Mucosa of rectum (tissue), 2 donors: Measurements from ENCODE around the gene OR5V1.
"Not testable (repeated sequence)": the region's sequence is repeated elsewhere in the genome, so short reads cannot be mapped to it uniquely, and the experiment has no call there.

Experiments used
- H3K27ac ChIP-seq, 2 donors: one replicate each; pipeline ENCODE4 v1.7.0; 2013; ENCODE audit warnings: inconsistent platforms in 2 of 2, low read depth in 2 of 2, low read length in 2 of 2
- H3K27me3 ChIP-seq, 2 donors: one replicate each; pipeline ENCODE4 v1.7.0; 2013; ENCODE audit warnings: low read length in 2 of 2; ENCODE audit not compliant: control insufficient read depth in 2 of 2, insufficient read depth in 2 of 2
- H3K36me3 ChIP-seq, 2 donors: one replicate each; pipeline ENCODE4 v1.7.0; 2013; ENCODE audit warnings: low read length in 2 of 2; ENCODE audit not compliant: control insufficient read depth in 2 of 2, insufficient read depth in 2 of 2
- H3K4me1 ChIP-seq, 2 donors: one replicate each; pipeline ENCODE4 v1.7.0; 2013; ENCODE audit warnings: low read length in 2 of 2, mild to moderate bottlenecking in 1 of 2; ENCODE audit not compliant: control insufficient read depth in 2 of 2, insufficient read depth in 2 of 2
- H3K4me3 ChIP-seq, 2 donors: one replicate each; pipeline ENCODE4 v1.7.0; 2013; ENCODE audit warnings: low read length in 2 of 2
- H3K9ac ChIP-seq, 2 donors: one replicate each; pipeline ENCODE4 v1.7.0; 2013; ENCODE audit warnings: low read length in 2 of 2, low read depth in 1 of 2, mild to moderate bottlenecking in 1 of 2
- H3K9me3 ChIP-seq, 2 donors: one replicate each; pipeline ENCODE4 v1.7.0; 2013; ENCODE audit warnings: low read length in 2 of 2; ENCODE audit not compliant: control insufficient read depth in 2 of 2
- donor health status: healthy.
- donor health status: Normal muscosa, but diverticular disease.

The OR5V1 gene

DNA sequence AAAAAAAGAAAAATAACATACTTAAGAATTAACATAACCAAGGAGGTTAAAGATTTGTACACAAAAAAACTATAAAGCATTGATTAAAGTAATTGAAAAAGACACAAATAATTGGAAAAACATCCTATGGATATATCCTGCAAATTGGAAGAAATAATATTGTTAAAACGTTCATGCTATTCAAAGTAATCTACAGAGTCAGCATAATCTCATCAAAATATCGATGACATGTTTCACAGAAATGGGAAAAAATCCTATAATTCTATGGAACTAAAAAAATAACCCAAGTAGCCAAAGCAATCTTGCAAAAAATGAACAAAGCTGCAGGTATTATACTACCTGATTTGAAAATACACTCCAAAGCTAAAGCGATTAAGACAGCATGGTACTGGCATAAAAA lies 23.3 kb downstream of the OR5V1 start:
- Histone ChIP-seq H3K36me3 (no peaks in the 10 kb centered on the region), H3K27ac (no peak overlapping the region), H3K27me3 (no peaks in the 10 kb centered on the region)

DNA sequence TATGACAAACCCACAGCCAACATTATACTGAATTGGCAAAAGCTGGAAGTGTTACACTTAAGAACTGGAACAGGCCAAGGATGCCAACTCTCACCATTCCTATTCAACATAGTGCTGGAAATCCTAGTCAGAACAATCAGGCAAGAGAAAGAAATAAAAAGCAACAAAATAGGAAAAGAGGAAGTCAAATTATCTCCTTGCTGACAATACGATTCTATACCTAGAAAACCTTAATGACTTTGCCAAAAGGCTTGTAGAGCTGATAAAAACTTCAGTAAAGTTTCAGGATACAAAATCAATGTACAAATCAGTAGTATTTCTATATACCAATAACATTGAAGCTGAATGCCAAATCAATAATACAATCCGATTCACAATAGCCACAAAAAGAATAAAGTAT lies 32.4 kb downstream of the OR5V1 start:
- H3K9ac ChIP-seq, result no peak overlapping the region
- H3K4me3 ChIP-seq, result no peak overlapping the region
- H3K36me3 ChIP-seq, result no peaks in the 10 kb centered on the region
- no peaks in the 10 kb centered on the region for H3K4me1 ChIP-seq
- no peaks in the 10 kb centered on the region for H3K9me3 ChIP-seq
- H3K27me3 ChIP-seq, result peaks cover 0 to 2% of the 10 kb centered on the region in 2 donors
- no peak overlapping the region for H3K27ac ChIP-seq

More for the DNA sequence above, 23.3 kb downstream of the OR5V1 start:
- Histone ChIP-seq H3K4me1 (no peaks in the 10 kb centered on the region), H3K9ac (no peak overlapping the region), H3K9me3 (no peaks in the 10 kb centered on the region), H3K4me3 (no peak overlapping the region)

DNA sequence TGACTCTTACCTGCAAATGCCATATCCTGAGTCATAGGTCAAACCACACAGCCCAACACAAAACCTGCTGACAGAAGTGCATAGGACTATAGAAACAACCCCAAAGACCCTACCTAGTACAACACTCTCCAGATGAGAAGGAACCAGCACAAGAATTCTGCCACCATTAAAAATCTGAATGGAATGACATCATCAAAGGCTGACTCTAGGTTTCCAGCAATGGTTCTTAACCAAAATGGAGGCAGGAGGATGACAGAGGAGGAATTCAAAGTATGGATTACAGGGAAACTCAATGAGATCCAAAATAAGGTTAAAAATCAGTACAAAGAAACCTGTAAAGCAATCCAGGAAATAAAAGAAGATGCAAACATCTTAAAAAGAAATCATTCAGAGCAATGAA lies 36.0 kb downstream of the OR5V1 start:
- Histone ChIP-seq H3K27me3 (peaks cover 0 to 2% of the 10 kb centered on the region in 2 donors), H3K4me1 (no peaks in the 10 kb centered on the region), H3K27ac (no peak overlapping the region), H3K4me3 (no peak overlapping the region), H3K36me3 (no peaks in the 10 kb centered on the region), H3K9ac (no peak overlapping the region), H3K9me3 (no peaks in the 10 kb centered on the region)

DNA sequence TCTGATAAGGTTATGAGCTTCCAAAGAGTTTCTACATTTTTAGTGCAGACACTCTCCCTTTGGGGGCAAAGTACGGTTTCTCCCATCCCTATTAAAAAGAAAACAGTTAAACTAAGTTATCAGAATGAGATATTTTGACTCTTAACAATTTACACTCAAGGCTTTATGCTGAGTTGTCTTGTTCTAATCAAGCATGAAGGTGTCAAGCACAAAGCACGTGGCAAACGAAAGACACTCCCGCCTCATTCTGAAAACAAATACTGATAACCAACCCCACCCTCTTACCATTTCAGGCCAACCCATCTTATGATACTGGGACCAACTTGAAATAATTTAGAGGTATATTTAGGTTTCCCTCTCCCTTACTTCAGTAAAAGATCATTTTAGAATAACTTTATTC lies 42.9 kb downstream of the OR5V1 start:
- Histone ChIP-seq H3K9ac (no peak overlapping the region), H3K27ac (no peak overlapping the region), H3K27me3 (no peaks in the 10 kb centered on the region), H3K9me3 (no peaks in the 10 kb centered on the region), H3K36me3 (no peaks in the 10 kb centered on the region), H3K4me1 (no peaks in the 10 kb centered on the region), H3K4me3 (no peak overlapping the region)

DNA sequence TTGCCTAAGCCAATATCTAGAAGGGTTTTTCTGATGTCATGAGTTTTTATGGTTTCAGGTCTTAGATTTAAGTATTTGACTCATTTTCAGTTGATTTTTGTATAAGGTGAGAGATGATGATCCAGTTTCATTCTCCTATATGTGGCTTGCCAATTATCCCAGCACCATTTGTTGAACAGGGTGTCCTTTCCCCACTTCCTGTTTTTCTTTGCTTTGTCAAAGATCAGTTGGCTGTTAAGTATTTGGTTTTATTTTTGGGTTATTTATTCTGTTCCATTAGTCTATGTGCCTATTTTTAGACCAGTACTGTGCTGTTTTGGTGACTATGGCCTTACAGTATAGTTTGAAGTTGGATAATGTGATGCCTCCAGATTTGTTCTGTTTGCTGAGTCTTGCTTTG lies 45.3 kb downstream of the OR5V1 start:
- not testable (repeated sequence) for H3K9ac ChIP-seq, H3K4me3 ChIP-seq, H3K36me3 ChIP-seq, H3K4me1 ChIP-seq, H3K9me3 ChIP-seq, H3K27me3 ChIP-seq, H3K27ac ChIP-seq

DNA sequence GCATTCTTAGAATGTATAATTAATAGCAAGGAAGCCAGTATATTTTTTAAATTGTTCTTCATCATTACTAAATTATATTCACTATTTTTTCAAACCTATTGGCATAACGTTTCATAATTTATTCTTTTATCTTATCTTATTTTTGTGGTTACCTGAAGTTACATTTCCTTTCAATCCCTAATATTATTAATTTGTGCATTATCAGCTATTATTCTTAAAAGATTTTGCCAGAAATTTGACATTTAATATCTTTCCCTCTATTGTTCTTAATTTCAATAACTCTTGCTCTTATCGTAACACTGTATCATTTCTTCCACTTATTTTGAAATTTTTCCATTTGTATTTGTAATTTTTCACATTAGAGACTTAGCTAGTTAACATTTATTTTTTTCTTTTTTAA lies 48.7 kb downstream of the OR5V1 start:
- Histone ChIP-seq H3K36me3 (no peaks in the 10 kb centered on the region), H3K27ac (no peak overlapping the region), H3K27me3 (no peaks in the 10 kb centered on the region), H3K4me1 (no peaks in the 10 kb centered on the region), H3K4me3 (no peak overlapping the region), H3K9ac (no peak overlapping the region), H3K9me3 (no peaks in the 10 kb centered on the region)
